Neutrophil (primary cell): ENCODE results near the gene GPR146.

Experiments
- H3K27ac ChIP-seq: fragments of 200-600 bp; sonication (generic); 2 replicates; pipeline ENCODE4 v1.5.1; 2016; ENCODE audit warnings: mild to moderate bottlenecking, moderate library complexity
- H3K27me3 ChIP-seq: fragments of 200-600 bp; sonication (generic); 2 replicates; pipeline ENCODE4 v1.6.0; 2016; ENCODE audit warnings: mild to moderate bottlenecking
- H3K36me3 ChIP-seq: fragments of 200-600 bp; sonication (generic); 2 replicates; pipeline ENCODE4 v1.5.1; 2017
- H3K4me1 ChIP-seq, 2 experiments: fragments of 200-600 bp in 1 of 2; sonication (generic) in 1 of 2; 1 replicate in 1 of 2; 2 replicates in 1 of 2; pipeline versions ENCODE4 v1.5.1 to v1.6.1; 2013 to 2016; ENCODE audit warnings: low read depth in 1 of 2, low read length in 1 of 2, mild to moderate bottlenecking in 1 of 2, moderate library complexity in 1 of 2; ENCODE audit not compliant: control insufficient read depth in 1 of 2, insufficient read depth in 1 of 2
- H3K4me3 ChIP-seq, 2 experiments: fragments of 200-600 bp in 1 of 2; sonication (generic) in 1 of 2; 1 replicate in 1 of 2; 2 replicates in 1 of 2; pipeline ENCODE4 v1.5.1; 2013 to 2016; ENCODE audit warnings: low read depth in 1 of 2, low read length in 1 of 2, mild to moderate bottlenecking in 1 of 2, moderate library complexity in 1 of 2
- H3K9me3 ChIP-seq: fragments of 200-600 bp; sonication (generic); 2 replicates; pipeline ENCODE4 v1.5.1; 2016
- CTCF ChIP-seq: fragments of 200-600 bp; sonication (generic); IDR thresholded peaks from 2 replicates; pipeline ENCODE4 v1.5.1; 2016; ENCODE audit warnings: antibody characterized with exemption

GPR146 gene

GRCh38 chr7:1026721-1027161 lies 17.6 kb upstream of the GPR146 start:
- Histone ChIP-seq H3K4me1 (peaks cover 17 to 23% of the 10 kb centered on the region in 2 experiments), H3K27ac (no peak overlapping the region), H3K27me3 (peaks cover 53% of the 10 kb centered on the region), H3K4me3 (no peak overlapping the region), H3K36me3 (no peaks in the 10 kb centered on the region), H3K9me3 (peaks cover 3% of the 10 kb centered on the region)
- no peak for TF ChIP-seq CTCF

- TF ChIP-seq CTCF: no peak
- peaks cover 17 to 23% of the 10 kb centered on the region in 2 experiments for H3K4me1 ChIP-seq
- H3K27me3 ChIP-seq: peaks cover 53% of the 10 kb centered on the region
- peak overlapping the region; percentile 60 to 73 for H3K4me3 ChIP-seq
- H3K27ac ChIP-seq: no peak overlapping the region
- no peaks in the 10 kb centered on the region for H3K9me3 ChIP-seq
- no peaks in the 10 kb centered on the region for H3K36me3 ChIP-seq
Measured at GRCh38 chr7:1027242-1028043, 16.9 kb upstream of the GPR146 start.

GRCh38 chr7:1028044-1028770 lies 16.1 kb upstream of the GPR146 start:
- peaks cover 17 to 23% of the 10 kb centered on the region in 2 experiments for H3K4me1 ChIP-seq
- H3K27ac ChIP-seq: peak overlapping the region; percentile 15
- no peaks in the 10 kb centered on the region for H3K9me3 ChIP-seq
- TF ChIP-seq CTCF: no peak
- H3K27me3 ChIP-seq: peaks cover 53% of the 10 kb centered on the region
- H3K36me3 ChIP-seq: no peaks in the 10 kb centered on the region
- H3K4me3 ChIP-seq: peak overlapping the region; percentile 60 to 73

DNA sequence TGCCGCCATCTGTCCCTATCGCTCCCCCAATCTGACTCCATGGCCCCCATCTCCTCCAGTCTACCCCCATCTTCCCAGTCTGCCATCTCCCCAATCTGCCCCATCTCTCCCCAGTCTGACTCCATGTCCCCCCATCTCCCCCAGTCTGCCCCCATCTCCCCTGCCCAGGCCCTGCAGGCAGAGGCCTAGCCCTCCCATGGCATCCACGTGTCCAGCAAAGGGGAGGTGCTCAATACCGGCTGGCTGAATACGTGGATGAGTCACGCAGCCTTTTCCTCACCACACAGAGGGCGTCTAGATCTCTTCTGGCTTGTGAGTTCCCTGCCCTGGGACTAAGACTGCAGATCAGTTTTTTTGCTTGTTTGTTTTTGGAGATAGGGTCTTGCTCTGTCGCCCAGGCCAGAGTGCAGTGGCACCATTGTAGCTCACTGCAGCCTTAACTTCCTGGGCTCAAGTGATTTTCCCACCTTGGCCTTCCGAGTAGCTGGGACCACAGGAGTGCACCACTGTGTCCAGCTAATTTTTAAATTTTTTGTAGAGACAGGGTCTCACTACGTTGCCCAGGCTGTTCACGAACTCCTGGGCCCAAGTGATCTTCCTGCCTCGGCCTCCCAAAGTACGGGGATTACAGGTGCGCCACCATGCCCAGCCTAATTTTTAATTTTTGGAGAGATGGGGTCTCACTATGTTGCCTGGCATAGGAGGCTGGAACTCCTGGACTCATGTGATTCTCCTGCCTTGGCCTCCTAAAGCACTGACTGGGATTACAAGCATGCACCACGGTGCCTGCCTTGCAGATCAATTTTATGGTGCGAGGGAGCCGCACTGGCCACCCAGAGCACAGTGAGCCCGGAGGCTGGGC lies 15.3 kb upstream of the GPR146 start:
- H3K27ac ChIP-seq: no peak overlapping the region
- peaks cover 17 to 23% of the 10 kb centered on the region in 2 experiments for H3K4me1 ChIP-seq
- no peaks in the 10 kb centered on the region for H3K9me3 ChIP-seq
- H3K27me3 ChIP-seq: peaks cover 53% of the 10 kb centered on the region
- TF ChIP-seq CTCF: no peak
- H3K36me3 ChIP-seq: no peaks in the 10 kb centered on the region
- peak overlapping the region; percentile 60 to 73 for H3K4me3 ChIP-seq

- Histone ChIP-seq H3K4me1 (peaks cover 10 to 15% of the 10 kb centered on the region in 2 experiments), H3K27ac (no peak overlapping the region), H3K36me3 (no peaks in the 10 kb centered on the region), H3K4me3 (no peak overlapping the region), H3K9me3 (no peaks in the 10 kb centered on the region), H3K27me3 (peaks cover 47% of the 10 kb centered on the region)
- no peak for TF ChIP-seq CTCF
Measured at GRCh38 chr7:1029637-1030443, 14.5 kb upstream of the GPR146 start.
